ENCODE results near the gene GAS6. TPM values are rescaled to one million over a fixed set of nuclear protein-coding genes. Genes with fewer than 3 reads are reported as not detected.
A peak's percentile ranks its signal among the peaks of the same experiment; 100 is the strongest.

Gene GAS6
- total RNA-seq, 2 donors from 2014 or later = 2.2 to 3.8 TPM

DNA sequence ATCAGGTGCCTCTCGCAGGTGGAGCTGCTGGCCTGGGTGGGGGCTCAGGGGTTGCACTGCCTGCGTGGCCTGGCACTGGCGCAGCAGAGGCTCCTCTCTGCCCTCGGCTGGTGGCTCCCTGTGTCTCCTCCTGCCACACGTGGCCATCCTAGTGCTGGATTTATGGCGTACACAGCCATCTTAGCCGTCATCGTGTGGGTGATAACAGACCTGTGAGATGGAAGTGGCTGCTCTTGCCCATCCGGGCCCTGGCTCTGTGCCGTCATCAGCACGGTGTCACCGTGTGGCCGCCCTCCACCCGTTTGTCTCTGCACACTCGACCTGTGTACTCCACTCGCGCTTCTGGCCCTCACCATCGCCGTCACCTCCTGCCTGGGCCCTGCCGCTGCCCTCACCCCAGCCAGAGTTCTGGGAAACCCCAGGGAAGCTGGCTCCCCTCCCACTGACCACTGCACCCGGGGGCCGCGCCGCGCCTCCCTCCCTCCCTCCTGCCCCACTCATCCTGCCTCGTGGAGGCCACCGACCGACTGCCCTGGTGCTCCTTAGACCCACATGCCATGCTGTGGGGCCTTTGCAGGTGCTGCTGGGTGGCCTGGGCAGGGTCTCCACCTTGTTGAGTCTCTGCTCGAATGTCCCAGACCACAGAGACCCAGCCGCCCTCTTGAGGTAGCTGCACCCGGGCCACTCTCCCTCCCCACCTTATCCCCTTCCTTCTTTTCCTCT, 75.3 kb downstream of the GAS6 start:
- Mint-ChIP-seq H3K4me3 (no peak overlapping the region), H3K4me1 (peaks cover 2% of the 10 kb centered on the region), H3K36me3 (ENCODE audit: low read depth) (peaks cover 2% of the 10 kb centered on the region), H3K27me3 (peaks cover 45% of the 10 kb centered on the region), H3K27ac (no peak overlapping the region)
- DNase-seq = no peak
- ATAC-seq = no peak
- H3K9me3 ChIP-seq (ENCODE audit: control insufficient read depth, low read length, poor library complexity, severe bottlenecking) = no peaks in the 10 kb centered on the region

DNA sequence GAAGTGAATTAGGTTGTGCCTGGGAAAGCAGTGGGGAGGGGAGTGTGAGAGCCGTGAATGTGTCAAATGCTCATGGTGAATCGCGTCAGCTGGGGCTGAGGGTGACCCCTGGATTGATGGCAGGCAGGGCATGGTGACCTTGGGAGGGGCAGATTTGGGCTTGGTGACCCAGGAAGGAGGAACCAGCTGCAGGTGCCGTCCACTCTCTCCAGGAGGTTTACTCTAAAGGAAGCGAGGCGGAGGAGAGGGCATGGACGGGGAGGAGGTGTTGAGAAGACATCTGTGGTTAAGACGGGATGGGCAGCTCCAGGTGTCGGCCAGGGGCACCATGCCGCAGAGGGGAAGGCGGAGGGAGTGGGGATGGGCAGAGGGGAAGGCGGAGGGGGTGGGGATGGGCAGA, 76.2 kb downstream of the GAS6 start:
- no peak for ATAC-seq
- no peak overlapping the region for H3K27ac Mint-ChIP-seq

DNA sequence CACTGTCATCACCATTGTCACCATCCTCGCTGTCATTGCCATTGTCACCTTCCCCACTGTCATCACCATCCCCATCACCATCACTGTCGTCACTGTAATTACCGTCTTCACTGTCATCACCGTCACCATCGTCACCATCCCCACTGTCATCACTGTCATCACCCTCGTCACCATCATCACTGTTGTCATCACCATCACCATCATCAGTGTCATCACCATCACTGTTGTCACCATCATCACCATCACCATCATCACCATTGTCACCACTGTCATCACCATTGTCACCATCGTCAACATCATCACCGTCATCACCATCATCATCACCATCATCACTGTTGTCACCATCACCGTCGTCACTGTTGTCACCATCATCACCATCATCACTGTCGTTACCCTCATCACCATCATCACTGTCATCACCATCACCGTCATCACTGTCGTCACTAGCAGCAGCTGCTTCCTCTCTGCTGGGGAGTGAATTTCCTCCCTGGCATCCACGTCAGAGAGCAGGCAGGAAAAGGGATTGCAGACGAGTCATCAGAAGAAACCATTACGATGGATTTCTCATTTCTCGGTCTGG, 77.5 kb downstream of the GAS6 start:
- H3K9me3 ChIP-seq (ENCODE audit: control insufficient read depth, low read length, poor library complexity, severe bottlenecking) = no peaks in the 10 kb centered on the region
- Mint-ChIP-seq H3K4me1 (peaks cover 2% of the 10 kb centered on the region), H3K27me3 (peaks cover 37% of the 10 kb centered on the region), H3K4me3 (no peak overlapping the region), H3K27ac (no peak overlapping the region), H3K36me3 (ENCODE audit: low read depth) (peaks cover 2% of the 10 kb centered on the region)
- no peak for ATAC-seq
- DNase-seq = no peak

More for the DNA sequence above, 76.2 kb downstream of the GAS6 start:
- Mint-ChIP-seq H3K36me3 (ENCODE audit: low read depth) (peaks cover 2% of the 10 kb centered on the region), H3K4me3 (no peak overlapping the region), H3K4me1 (peaks cover 2% of the 10 kb centered on the region), H3K27me3 (peaks cover 46% of the 10 kb centered on the region)
- DNase-seq = no peak
- no peaks in the 10 kb centered on the region for H3K9me3 ChIP-seq (ENCODE audit: control insufficient read depth, low read length, poor library complexity, severe bottlenecking)

GRCh38 chr13:113785051-113786010, 78.5 kb downstream of the GAS6 start:
- Mint-ChIP-seq H3K4me1 (no peaks in the 10 kb centered on the region), H3K36me3 (ENCODE audit: low read depth) (peaks cover 2% of the 10 kb centered on the region), H3K27me3 (peaks cover 29% of the 10 kb centered on the region), H3K4me3 (peak overlapping the region; percentile 0), H3K27ac (no peak overlapping the region)
- H3K9me3 ChIP-seq (ENCODE audit: control insufficient read depth, low read length, poor library complexity, severe bottlenecking) = no peaks in the 10 kb centered on the region
- ATAC-seq (no peak), DNase-seq (no peak)

DNA sequence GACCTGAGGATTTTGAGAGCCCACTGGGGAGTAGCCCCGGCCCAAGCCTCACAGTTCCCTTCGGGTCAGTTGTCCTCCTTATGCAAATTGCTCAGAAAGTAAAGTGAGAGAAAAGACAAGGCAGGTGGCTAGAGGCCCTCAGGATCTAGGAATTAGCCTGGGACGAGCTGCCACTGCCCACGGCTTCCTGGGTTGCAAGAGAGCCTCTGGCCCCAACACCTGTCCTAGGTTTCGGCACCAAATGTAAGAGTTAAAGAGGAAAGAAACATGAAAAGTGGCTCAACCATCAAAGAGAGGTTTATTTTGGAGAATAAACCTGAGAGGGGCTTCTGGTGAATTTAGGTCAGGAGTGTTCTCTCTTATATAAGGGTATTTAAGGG, 79.2 kb downstream of the GAS6 start:
- no peak overlapping the region for H3K27ac Mint-ChIP-seq
- no peak for DNase-seq
- no peaks in the 10 kb centered on the region for H3K4me1 Mint-ChIP-seq
- H3K4me3 Mint-ChIP-seq = no peak overlapping the region
- H3K9me3 ChIP-seq (ENCODE audit: control insufficient read depth, low read length, poor library complexity, severe bottlenecking) = no peaks in the 10 kb centered on the region
- peaks cover 30% of the 10 kb centered on the region for H3K27me3 Mint-ChIP-seq
- peaks cover 2% of the 10 kb centered on the region for H3K36me3 Mint-ChIP-seq (ENCODE audit: low read depth)
- ATAC-seq = no peak

GRCh38 chr13:113783966-113784644, 79.8 kb downstream of the GAS6 start:
- ATAC-seq (no peak), DNase-seq (no peak)
- H3K4me3 Mint-ChIP-seq = no peak overlapping the region
- H3K27me3 Mint-ChIP-seq = peaks cover 31% of the 10 kb centered on the region
- H3K27ac Mint-ChIP-seq = no peak overlapping the region
- no peaks in the 10 kb centered on the region for H3K4me1 Mint-ChIP-seq
- no peaks in the 10 kb centered on the region for H3K9me3 ChIP-seq (ENCODE audit: control insufficient read depth, low read length, poor library complexity, severe bottlenecking)
- H3K36me3 Mint-ChIP-seq (ENCODE audit: low read depth) = peaks cover 2% of the 10 kb centered on the region

DNA sequence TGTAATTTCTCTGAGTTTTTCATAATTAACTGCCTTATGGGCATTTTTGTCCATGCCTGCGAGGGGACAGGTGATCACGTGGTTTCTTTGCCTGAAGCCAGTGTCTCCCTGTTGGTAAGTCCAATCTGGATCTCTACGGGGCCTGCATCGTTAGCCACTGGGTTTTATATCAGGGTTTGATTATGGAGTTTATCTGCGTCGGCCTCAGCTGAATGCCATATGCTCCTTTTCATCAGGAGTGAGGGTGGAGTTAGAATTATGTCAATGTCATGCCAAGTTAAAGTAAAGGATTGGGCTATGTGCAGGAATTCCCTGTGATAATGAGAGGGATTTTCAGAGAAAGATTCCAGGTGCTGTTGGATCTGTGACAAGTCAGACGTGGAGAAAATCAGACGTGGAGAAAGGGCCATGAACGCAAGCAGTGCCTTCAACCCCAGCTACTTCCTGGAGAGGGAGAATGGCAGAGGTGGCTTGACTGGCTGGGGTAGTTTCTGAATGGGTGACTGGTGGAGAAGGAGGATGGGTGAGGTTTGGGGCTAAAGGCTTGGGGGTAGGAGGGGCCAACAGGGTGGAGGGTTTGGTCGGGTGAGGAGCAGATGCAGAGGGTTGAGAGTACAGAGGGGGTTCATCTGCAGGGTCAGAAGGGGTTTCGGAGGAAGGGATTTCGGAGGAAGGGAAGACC, 80.5 kb downstream of the GAS6 start:
- Mint-ChIP-seq H3K4me3 (no peak overlapping the region), H3K4me1 (no peaks in the 10 kb centered on the region), H3K36me3 (ENCODE audit: low read depth) (peaks cover 2% of the 10 kb centered on the region), H3K27ac (no peak overlapping the region), H3K27me3 (peaks cover 36% of the 10 kb centered on the region)
- DNase-seq (no peak), ATAC-seq (no peak)
- H3K9me3 ChIP-seq (ENCODE audit: control insufficient read depth, low read length, poor library complexity, severe bottlenecking) = no peaks in the 10 kb centered on the region

GRCh38 chr13:113782472-113782871, 81.4 kb downstream of the GAS6 start:
- DNase-seq (no peak), ATAC-seq (no peak)
- H3K9me3 ChIP-seq (ENCODE audit: control insufficient read depth, low read length, poor library complexity, severe bottlenecking) = no peaks in the 10 kb centered on the region
- no peak overlapping the region for H3K27ac Mint-ChIP-seq
- no peaks in the 10 kb centered on the region for H3K4me1 Mint-ChIP-seq
- H3K27me3 Mint-ChIP-seq = peaks cover 37% of the 10 kb centered on the region
- H3K4me3 Mint-ChIP-seq = no peak overlapping the region
- peaks cover 2% of the 10 kb centered on the region for H3K36me3 Mint-ChIP-seq (ENCODE audit: low read depth)

DNA sequence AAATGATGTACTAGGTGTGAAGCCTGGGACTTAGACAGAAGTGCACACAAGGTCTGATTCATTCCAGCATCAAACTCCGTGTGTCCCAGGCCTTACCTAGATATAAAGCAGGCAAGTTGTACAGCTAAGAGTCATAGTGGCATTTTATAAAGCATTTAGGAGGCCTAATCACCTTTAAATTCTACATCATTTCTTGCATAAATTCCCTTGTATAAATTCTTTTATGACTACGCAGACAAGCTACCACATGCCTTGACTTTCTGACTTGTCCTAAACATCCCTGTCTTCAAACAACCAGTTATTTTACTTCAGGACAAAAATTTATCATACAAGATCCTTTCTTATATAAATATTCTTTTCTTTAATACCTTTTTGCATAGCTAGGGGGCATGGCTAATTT, 82.3 kb downstream of the GAS6 start:
- Mint-ChIP-seq H3K27me3 (peaks cover 44% of the 10 kb centered on the region), H3K27ac (no peak overlapping the region), H3K36me3 (ENCODE audit: low read depth) (peaks cover 2% of the 10 kb centered on the region), H3K4me1 (no peaks in the 10 kb centered on the region), H3K4me3 (no peak overlapping the region)
- ATAC-seq (no peak), DNase-seq (no peak)
- H3K9me3 ChIP-seq (ENCODE audit: control insufficient read depth, low read length, poor library complexity, severe bottlenecking) = no peaks in the 10 kb centered on the region

- Mint-ChIP-seq H3K4me1 (no peaks in the 10 kb centered on the region), H3K27ac (no peak overlapping the region)
Measured at GRCh38 chr13:113777311-113778260, 86.3 kb downstream of the GAS6 start.

DNA sequence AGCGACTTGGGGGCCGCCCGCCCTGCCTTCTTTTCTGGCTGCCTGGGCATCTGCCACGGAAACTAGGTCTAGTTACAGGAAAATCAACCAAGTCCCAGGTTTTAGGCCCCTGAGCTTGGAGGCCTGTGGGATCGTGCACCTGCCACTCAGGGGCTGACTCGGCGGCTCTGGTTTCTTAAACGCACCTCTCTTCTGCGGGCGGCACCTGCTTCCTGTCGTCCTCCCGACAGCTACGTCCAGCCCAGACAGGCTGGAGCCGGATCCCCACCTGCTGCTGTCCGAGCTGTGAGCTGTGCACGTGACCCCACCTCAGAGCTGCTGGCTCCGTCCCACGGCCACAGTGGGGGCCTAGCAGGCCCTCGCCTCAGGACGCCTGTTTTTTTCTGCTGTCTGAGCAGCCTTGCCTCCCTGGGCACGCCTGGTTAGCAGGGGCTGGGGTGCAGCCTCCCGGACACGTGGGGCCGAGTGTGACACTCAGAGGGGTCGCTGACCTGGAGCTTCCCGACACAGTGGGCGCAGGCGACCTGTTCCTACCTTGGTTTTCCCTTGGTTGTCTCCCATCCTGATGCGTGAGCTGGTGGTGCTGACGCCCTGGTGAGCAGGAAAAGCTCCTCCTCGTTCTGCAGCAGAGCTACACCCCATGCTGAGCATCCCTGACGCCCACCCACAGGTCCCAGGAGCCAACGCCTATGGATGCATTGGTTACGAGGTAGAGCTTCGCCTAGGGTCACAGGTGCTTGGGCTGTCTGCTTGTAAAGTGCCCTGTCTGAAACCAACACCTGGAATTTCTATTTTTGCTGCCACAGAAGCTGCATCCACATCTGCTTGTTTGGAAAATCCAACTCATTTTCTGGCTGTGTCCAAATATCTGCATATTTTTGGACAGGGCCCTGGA, 87.4 kb downstream of the GAS6 start:
- Mint-ChIP-seq H3K4me1 (no peaks in the 10 kb centered on the region), H3K4me3 (no peak overlapping the region), H3K27me3 (peaks cover 21% of the 10 kb centered on the region), H3K36me3 (ENCODE audit: low read depth) (no peaks in the 10 kb centered on the region), H3K27ac (no peak overlapping the region)
- ATAC-seq (no peak), DNase-seq (no peak)
- H3K9me3 ChIP-seq (ENCODE audit: control insufficient read depth, low read length, poor library complexity, severe bottlenecking) = no peaks in the 10 kb centered on the region

More at GRCh38 chr13:113777311-113778260, 86.3 kb downstream of the GAS6 start:
- Mint-ChIP-seq H3K36me3 (ENCODE audit: low read depth) (no peaks in the 10 kb centered on the region), H3K27me3 (peaks cover 21% of the 10 kb centered on the region), H3K4me3 (no peak overlapping the region)
- ATAC-seq (no peak), DNase-seq (no peak)
- no peaks in the 10 kb centered on the region for H3K9me3 ChIP-seq (ENCODE audit: control insufficient read depth, low read length, poor library complexity, severe bottlenecking)
